LNCAP (cell line): ENCODE measurements around the gene PTCD2.

Source experiments
- CTCF ChIP-seq: fragments of 450-650 bp; IDR thresholded peaks from 2 replicates; pipeline ENCODE4 v1.5.1; 2017; ENCODE audit warnings: mild to moderate bottlenecking

PTCD2 gene

DNA sequence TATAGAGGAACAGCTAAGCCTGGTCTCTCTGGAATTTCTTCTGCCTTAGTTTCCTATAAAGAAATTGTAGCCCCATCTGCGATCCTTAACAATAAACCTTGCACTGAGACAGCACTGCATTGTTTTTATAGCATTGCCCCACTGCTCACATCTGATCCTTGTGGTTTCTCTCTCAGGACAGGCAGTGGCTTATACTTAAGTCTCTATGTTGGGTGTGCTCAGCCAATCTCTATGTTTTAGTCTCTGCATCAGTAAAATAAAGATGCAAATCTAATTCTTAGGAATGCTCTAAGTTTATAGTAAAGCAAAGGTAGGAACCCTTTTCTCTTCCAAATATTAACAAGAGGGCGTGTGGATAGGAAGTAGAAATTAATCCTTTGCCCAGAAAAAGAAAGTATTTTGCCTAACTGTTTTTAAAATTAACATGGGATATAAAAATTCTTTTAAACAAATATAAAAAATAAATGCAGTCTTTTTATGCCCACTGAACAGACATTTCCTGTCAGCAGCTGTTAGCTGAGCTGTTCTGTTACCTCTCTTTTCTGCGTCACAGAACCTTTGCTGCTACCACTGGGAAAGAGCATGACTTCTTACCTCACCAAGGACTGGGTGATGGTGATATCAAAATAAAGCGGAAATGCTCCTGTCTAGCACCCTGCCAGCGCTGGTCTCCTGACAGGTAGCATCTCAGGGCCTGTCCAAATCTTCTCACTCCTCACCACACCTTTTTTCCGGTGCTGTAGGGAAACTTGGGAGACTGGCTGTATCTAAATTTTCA is 29.6 kb upstream of the PTCD2 start:
- no peak for TF ChIP-seq CTCF

GRCh38 chr5:72291601-72292000 is 28.6 kb upstream of the PTCD2 start:
- no peak for TF ChIP-seq CTCF

- no peak for TF ChIP-seq CTCF
Observed at GRCh38 chr5:72292411-72292810, 27.8 kb upstream of the PTCD2 start.

DNA sequence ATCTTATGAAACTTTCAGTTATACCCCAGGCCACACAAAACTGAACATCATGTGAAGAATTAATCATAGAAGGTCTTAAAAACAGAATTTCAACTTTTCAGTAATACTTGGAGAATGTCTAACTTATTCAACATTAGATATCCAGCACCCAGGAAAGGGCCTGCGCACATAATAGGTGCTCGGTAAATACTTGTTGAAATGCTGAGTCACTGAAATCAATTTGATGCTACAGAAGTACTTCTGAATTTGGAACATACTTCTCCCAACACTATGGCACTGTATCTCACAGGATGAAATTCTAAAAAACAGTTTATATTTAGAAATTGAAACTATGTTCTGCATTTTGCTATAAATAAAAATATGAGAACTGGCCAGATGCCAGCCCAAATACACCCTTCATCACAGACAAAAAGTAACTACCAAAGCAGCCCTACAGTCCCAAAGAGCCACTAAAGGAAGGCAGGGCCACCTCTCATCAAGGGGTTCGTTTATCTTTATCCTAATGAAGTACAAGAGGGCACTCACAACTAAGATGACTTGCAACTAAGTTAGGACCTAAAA is 26.6 kb upstream of the PTCD2 start:
- no peak for TF ChIP-seq CTCF

DNA sequence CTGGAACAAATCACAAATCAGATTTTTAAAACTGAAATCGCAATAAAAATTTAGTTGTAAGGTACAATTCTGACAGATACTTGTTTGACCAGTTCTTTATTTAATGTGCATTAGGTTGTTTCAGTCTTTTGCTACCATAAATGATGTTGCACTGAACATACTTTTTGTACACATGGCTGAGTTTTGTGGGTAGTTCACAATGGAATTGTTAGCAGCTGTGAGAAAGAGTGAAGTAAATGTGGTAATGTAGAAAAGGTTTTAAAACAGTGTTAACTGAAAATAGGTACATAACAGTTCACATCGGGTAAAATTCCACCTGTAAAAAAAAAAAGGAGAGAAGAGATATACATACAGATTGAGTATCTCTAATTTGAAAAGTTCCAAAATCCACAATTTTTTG is 25.7 kb upstream of the PTCD2 start:
- TF ChIP-seq CTCF, result no peak

DNA sequence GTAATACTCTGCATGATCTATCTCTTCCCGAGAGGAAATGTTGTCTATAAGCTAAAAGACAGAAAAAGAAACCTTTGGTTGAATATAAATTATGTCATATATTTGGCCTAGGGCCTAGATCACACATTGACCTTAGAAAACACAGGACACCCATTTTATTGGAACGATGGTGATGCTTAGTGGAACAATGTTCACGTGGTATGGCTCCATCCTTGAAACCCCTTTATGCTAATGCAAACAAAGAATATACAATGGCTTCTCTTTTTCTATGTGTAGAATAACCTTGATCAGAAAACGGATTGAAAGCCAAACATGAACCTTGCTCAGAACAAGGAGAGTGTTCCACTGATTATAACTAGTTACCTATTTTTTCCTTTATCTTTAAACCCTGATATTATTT is 24.6 kb upstream of the PTCD2 start:
- TF ChIP-seq CTCF, result no peak

DNA sequence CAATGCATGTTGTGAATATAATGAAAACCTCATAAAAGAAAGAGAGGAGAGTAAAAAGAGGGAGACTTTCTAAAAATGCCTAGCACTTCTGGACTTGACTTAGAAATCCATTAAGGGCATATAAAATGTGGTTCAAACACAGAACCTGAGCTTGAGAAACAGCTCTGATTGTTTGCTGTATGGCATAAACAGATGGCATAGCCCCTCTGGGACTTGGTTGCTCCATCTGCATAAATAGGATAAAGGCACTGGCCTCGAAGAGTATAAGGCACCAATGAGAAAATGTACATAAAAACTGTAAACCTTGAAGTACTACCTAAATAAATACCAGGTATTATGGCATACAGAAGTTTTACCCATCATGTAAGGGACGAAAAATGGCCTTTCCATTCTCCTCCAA is 23.9 kb upstream of the PTCD2 start:
- no peak for TF ChIP-seq CTCF
